ENCODE results near the gene NAV2.

NAV2 gene

DNA sequence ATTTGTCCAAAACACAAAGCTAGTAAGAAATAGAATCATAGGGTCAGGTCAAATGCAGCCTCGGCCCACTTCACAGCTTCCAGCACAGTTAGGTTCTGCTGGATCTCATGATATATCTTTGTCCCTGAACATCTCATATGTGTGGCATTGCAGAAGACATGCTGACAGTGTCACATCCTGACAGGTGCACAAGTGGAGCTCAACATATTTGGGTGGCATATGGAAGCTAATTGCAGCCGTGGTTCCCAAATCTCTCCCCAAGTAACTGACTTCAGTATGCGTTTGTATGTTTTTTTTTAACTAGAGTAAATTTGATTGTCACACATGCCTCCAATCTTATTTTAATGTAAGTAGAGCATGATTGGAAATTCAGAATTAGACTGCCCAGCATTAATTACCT, 33.4 kb downstream of the NAV2 start:
- TF ChIP-seq, protein P1, sequence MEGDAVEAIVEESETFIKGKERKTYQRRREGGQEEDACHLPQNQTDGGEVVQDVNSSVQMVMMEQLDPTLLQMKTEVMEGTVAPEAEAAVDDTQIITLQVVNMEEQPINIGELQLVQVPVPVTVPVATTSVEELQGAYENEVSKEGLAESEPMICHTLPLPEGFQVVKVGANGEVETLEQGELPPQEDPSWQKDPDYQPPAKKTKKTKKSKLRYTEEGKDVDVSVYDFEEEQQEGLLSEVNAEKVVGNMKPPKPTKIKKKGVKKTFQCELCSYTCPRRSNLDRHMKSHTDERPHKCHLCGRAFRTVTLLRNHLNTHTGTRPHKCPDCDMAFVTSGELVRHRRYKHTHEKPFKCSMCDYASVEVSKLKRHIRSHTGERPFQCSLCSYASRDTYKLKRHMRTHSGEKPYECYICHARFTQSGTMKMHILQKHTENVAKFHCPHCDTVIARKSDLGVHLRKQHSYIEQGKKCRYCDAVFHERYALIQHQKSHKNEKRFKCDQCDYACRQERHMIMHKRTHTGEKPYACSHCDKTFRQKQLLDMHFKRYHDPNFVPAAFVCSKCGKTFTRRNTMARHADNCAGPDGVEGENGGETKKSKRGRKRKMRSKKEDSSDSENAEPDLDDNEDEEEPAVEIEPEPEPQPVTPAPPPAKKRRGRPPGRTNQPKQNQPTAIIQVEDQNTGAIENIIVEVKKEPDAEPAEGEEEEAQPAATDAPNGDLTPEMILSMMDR (IDR thresholded peaks at IDR 0.05; ENCODE audit: low read depth, low read length, missing control alignments): no peak
- in situ Hi-C loops (cut with HindIII; ENCODE audit: low sequenced_read_pairs): no loop called here
- DNase-seq (ENCODE audit: low read depth): no peak
- no peak overlapping the region for H3K4me3 ChIP-seq (ENCODE audit: low read depth, low read length)

DNA sequence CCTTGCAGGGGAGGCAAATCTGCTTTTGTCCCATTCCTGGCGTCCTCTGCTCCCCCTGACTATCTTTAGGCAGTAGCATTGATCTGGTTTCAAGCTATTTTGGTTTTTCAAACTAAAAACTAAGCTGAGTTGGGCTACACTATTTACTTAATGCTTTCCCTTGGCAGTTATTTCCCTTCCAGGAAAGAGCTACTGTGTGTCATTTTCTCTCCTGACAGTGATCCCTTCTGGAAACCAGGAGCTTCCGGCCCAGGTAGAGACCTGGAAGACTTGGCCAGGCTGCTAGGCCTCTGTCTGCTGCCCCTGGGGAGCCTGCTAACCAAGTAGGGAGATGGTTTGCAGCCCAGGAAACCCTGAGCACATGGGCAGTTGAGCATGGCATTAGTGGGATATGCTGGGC, 35.0 kb downstream of the NAV2 start:
- in situ Hi-C loops (cut with HindIII; ENCODE audit: low sequenced_read_pairs): no loop called here
- DNase-seq (ENCODE audit: low read depth): no peak
- TF ChIP-seq, protein P1 (IDR thresholded peaks at IDR 0.05; ENCODE audit: low read depth, low read length, missing control alignments): no peak

DNA sequence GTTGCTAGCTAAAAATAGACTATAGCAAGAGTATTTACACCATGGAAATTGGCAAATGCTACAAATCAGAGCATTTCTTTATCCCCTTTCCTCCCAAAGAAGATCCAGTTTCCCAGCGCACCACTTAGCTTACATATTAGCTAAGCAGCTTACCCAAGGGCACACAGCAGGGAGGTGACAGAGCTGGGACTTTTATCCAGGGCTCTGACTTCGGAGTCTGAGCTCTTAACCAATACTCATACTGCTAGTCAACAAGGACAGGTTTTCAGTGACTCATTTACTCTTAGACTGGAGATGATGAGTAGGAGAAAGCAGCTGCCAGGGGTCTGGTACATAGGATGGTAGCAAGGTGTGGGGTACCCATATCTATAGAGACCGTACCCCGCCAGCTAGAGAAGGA, 38.4 kb downstream of the NAV2 start:
- no peak for DNase-seq (ENCODE audit: low read depth)
- in situ Hi-C loops (cut with HindIII; ENCODE audit: low sequenced_read_pairs): no loop called here

More for the DNA sequence above, 35.0 kb downstream of the NAV2 start:
- no peak overlapping the region for H3K4me3 ChIP-seq (ENCODE audit: low read depth, low read length)

DNA sequence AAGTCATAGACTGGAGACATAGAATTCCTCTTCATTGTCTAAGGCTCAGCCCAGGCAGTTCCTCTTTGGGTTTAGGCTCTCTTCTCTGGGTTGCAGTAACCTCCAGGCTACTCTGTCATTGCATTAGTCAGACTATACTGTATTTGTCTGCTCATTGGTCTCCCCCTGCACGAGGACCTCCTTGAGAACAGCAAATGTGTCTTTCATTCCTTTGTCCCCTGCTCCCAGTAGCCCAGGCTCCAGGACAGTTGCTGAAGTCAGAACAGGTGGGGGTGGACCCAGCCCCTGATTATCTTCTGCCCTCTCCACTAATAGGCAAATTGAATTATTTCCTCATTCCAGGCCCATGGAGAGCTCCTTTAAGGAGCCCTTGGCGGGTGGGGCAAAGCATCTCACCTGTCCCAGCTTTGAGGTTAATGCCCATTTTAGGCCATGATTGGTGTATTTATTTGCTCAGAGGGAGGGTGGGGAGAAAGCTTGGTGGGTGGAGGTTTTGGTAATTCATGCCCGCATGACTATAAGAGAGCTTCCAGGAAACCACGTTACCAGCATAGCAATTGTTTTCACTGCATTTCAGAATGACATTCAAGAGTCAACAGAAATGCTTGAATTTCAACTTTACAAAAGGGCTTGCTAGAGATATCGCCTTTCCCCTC, 40.9 kb downstream of the NAV2 start:
- H3K4me3 ChIP-seq (ENCODE audit: low read depth, low read length): no peak overlapping the region
- in situ Hi-C loops (cut with HindIII; ENCODE audit: low sequenced_read_pairs): no loop called here
- no peak for DNase-seq (ENCODE audit: low read depth)
- TF ChIP-seq, protein P1 (IDR thresholded peaks at IDR 0.05; ENCODE audit: low read depth, low read length, missing control alignments): no peak

More for the DNA sequence above, 38.4 kb downstream of the NAV2 start:
- H3K4me3 ChIP-seq (ENCODE audit: low read depth, low read length): no peak overlapping the region
- TF ChIP-seq, protein P1 (IDR thresholded peaks at IDR 0.05; ENCODE audit: low read depth, low read length, missing control alignments): no peak

DNA sequence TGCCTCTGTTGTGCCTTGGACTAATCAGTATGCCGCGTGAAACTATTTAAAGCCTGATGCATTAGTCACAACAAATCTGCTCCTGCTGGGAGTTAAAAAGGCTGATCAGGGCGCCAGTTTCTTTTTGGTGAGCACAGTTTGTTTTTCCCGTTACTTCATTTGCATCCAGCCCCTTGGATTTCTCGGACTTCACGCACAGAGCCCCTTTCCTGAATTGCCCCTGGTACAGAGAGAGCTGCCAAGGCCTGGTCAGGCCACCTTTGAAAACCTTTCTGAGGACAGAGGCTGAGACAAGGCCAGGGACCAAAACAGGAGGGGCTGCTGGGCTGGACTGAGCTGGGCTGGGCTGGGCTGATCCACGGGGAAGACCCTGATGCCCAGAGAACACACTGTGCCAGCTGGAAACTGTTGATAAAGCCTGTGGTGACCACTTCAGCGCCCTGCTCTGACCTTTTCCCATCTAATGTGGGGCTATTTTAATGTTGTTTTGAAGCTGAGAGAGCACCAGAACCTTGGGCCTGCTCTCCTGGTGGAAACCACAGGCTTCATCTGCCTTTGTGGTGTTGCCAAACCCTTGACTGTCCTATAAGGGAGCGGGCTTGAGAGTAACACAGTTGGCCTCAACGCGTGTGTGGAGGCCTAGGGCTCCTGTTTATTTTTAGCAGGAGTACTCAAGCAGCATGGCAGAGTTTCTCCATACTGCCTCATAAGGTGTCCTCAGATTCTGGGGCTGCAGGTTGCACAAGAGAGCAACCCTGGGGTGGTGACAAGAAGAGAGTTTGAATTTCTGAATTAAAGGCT, 44.2 kb downstream of the NAV2 start:
- TF ChIP-seq, protein P1 (IDR thresholded peaks at IDR 0.05; ENCODE audit: low read depth, low read length, missing control alignments): no peak
- DNase-seq (ENCODE audit: low read depth): peak; percentile 62
- no peak overlapping the region for H3K4me3 ChIP-seq (ENCODE audit: low read depth, low read length)
- in situ Hi-C loops (cut with HindIII; ENCODE audit: low sequenced_read_pairs): no loop called here

DNA sequence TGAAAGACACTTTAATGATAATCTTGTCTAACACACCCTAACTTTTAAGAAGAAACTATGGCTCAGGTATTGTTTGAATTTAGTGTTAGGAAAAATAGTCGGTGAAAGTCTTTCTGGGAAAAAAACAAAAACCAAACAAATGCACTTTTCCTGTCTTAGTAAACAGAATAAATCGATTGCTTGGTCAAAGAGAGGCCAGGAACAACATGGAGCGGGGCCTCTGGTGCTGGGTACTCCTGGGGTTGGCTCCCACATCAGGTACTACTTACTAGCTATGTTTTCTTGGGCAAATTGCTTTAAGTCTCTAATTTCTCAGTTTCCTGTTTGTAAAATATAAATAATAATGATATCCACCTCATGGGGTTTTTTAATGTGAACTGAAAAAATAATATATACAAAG, 46.8 kb downstream of the NAV2 start:
- in situ Hi-C loops (cut with HindIII; ENCODE audit: low sequenced_read_pairs): no loop called here
- DNase-seq (ENCODE audit: low read depth): no peak
- H3K4me3 ChIP-seq (ENCODE audit: low read depth, low read length): no peak overlapping the region
- TF ChIP-seq, protein P1 (IDR thresholded peaks at IDR 0.05; ENCODE audit: low read depth, low read length, missing control alignments): no peak

Data from astrocyte of the cerebellum (primary cell).